Measurements from ENCODE around the gene PSG1. TPM values are rescaled to one million over a fixed set of nuclear protein-coding genes. Genes with fewer than 3 reads are reported as not detected.
"Not testable (repeated sequence)": the region's sequence is repeated elsewhere in the genome, so short reads cannot be mapped to it uniquely, and the experiment has no call there.

PSG1 gene
- total RNA-seq, 2 experiments from 2014 or later: not detected

DNA sequence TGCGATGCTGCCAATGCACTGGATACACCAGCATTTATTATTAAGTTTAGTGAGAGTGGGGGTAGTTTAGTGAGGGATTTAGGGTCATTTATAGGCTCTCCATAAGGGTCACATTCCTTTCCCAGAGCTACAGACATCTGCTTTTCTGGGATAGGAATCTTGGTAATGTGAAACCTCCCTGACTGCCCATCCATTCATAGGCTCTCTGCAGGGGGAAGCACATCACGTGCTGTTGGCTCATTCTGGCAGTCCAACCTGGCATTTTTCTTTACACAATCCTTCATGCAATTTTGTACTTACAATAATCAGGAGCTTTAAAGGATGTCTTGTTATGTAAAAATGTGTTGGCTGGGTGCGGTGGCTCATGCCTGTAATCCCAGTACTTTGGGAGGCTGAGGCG lies 21.0 kb upstream of the PSG1 start:
- DNase-seq, POLR2A ChIA-PET: not testable (repeated sequence)

GRCh38 chr19:42899674-42900073 lies 20.2 kb upstream of the PSG1 start:
- H3K9me3 Mint-ChIP-seq; POLR2A ChIA-PET; H3K4me1 Mint-ChIP-seq; H3K36me3 Mint-ChIP-seq; H3K4me3 Mint-ChIP-seq; H3K27ac Mint-ChIP-seq; DNase-seq; ATAC-seq (ENCODE audit: low read depth): not testable (repeated sequence)
- H3K27me3 Mint-ChIP-seq: peaks cover 13% of the 10 kb centered on the region

More for the DNA sequence above, 21.0 kb upstream of the PSG1 start:
- peaks cover 16% of the 10 kb centered on the region for H3K27me3 Mint-ChIP-seq
- not testable (repeated sequence) for H3K4me1 Mint-ChIP-seq; H3K4me3 Mint-ChIP-seq; H3K9me3 Mint-ChIP-seq; H3K36me3 Mint-ChIP-seq; H3K27ac Mint-ChIP-seq; ATAC-seq (ENCODE audit: low read depth)

- ATAC-seq (ENCODE audit: low read depth); H3K27ac Mint-ChIP-seq; H3K36me3 Mint-ChIP-seq; POLR2A ChIA-PET; H3K4me3 Mint-ChIP-seq; H3K4me1 Mint-ChIP-seq; H3K9me3 Mint-ChIP-seq; DNase-seq: not testable (repeated sequence)
- H3K27me3 Mint-ChIP-seq: peaks cover 12% of the 10 kb centered on the region
Observed at GRCh38 chr19:42899110-42899509, 19.6 kb upstream of the PSG1 start.

GRCh38 chr19:42898656-42899055 lies 19.1 kb upstream of the PSG1 start:
- ATAC-seq (ENCODE audit: low read depth); H3K4me3 Mint-ChIP-seq; H3K4me1 Mint-ChIP-seq; POLR2A ChIA-PET; H3K36me3 Mint-ChIP-seq; DNase-seq; H3K27ac Mint-ChIP-seq; H3K9me3 Mint-ChIP-seq: not testable (repeated sequence)
- H3K27me3 Mint-ChIP-seq: peaks cover 12% of the 10 kb centered on the region

DNA sequence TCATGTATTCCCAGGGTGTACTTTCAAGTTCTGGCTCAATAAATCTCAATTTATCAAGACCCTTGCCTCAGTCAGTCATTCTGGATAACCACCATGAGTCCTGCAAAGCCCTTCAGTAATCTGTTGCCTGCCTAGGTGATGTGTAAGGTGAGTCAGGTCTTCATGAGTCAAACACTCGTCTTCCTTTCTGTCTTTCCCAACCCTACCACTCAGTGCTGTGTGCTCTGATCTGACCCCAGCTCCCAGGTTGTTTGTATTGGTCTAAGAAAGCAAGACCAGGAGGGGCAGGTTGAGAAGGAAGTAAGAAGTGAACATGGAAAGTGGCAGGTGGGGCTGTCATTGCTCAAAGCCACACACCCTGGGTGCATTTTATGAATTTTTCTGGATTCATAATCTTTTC lies 18.2 kb upstream of the PSG1 start:
- H3K9me3 Mint-ChIP-seq; ATAC-seq (ENCODE audit: low read depth); H3K27me3 Mint-ChIP-seq; H3K36me3 Mint-ChIP-seq; H3K4me1 Mint-ChIP-seq; DNase-seq; H3K4me3 Mint-ChIP-seq; POLR2A ChIA-PET; H3K27ac Mint-ChIP-seq: not testable (repeated sequence)

- not testable (repeated sequence) for H3K9me3 Mint-ChIP-seq; H3K4me3 Mint-ChIP-seq; H3K4me1 Mint-ChIP-seq; ATAC-seq (ENCODE audit: low read depth); DNase-seq; H3K27ac Mint-ChIP-seq; H3K36me3 Mint-ChIP-seq; H3K27me3 Mint-ChIP-seq
- POLR2A ChIA-PET: interaction anchor here (0.6 kb wide), 1 partner anchor 889 kb away, joined by 4 read pairs; no protein-coding TSS in a partner anchor
Observed at GRCh38 chr19:42890446-42890845, 10.9 kb upstream of the PSG1 start.

DNA sequence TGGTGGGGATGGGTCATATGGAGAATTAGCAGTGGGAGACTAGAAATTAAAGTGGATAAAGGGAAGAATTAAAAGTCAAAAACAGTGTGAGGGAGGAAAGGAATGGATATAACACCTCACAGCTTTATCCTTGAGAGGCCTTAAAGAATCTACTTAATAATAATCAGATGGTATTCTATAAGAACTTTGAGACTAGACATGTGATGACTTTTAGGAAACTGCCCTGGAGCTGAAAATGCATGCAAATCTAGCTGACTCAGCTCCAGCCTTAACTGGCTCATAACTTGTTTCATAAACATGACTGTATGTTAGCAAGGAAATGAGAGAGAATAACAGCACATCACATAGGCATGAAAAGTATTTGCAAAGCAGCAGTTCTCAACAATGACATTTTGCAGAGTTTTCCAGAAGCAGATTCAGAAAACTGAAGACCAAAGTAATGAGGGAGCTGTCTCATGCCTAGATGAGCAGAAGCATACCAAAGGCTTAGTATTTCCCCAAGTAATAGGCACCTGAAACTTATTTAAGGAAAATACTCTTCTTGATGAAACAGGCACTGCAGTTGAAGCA lies 8.4 kb upstream of the PSG1 start:
- ATAC-seq (ENCODE audit: low read depth); H3K9me3 Mint-ChIP-seq; DNase-seq; POLR2A ChIA-PET; H3K36me3 Mint-ChIP-seq; H3K4me3 Mint-ChIP-seq; H3K27me3 Mint-ChIP-seq; H3K4me1 Mint-ChIP-seq; H3K27ac Mint-ChIP-seq: not testable (repeated sequence)

DNA sequence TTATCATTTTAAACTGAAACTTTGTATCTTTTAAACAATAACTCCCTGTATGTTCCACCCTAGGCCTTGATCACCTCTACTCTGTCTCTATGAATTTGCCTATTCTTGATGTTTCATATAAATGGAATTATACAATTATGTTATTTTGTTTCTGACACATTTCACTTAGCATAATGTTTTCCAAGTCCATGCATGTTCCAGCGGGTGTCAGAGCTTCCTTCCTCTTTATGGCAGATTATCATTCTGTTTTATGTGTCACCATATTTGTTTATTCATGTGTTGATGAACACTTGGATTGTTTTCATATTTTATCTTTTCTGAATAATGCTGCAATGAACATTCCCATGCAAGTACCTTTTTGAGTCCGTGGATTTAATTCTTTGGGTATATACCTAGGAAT lies 3.2 kb upstream of the PSG1 start:
- DNase-seq; H3K4me1 Mint-ChIP-seq; ATAC-seq (ENCODE audit: low read depth); H3K36me3 Mint-ChIP-seq; H3K4me3 Mint-ChIP-seq; H3K27ac Mint-ChIP-seq; H3K27me3 Mint-ChIP-seq; POLR2A ChIA-PET; H3K9me3 Mint-ChIP-seq: not testable (repeated sequence)

GRCh38 chr19:42882010-42882409 lies 2.5 kb upstream of the PSG1 start:
- DNase-seq; H3K36me3 Mint-ChIP-seq; ATAC-seq (ENCODE audit: low read depth); H3K4me1 Mint-ChIP-seq; H3K9me3 Mint-ChIP-seq; H3K27ac Mint-ChIP-seq; H3K27me3 Mint-ChIP-seq; H3K4me3 Mint-ChIP-seq; POLR2A ChIA-PET: not testable (repeated sequence)

DNA sequence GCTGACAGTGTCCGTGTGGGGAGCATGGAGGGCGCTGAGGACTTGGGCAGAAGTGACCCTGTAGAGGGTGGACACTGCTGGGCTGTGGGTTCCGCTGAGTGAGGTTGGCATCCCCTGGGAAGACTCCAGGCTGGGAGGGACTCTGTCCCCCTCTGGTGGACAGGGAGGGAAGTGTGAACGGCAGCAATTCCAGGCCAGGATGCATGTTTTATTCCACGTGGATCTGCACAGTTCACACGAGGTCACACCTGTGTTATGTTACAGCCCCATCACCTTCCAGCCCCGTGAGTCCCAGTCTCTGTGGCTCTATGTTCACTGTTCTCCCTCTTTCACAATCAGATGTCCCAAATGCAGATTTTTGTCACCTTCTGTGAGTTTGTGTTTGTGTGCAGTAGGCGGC lies 1.8 kb upstream of the PSG1 start:
- H3K4me3 Mint-ChIP-seq; DNase-seq; POLR2A ChIA-PET; H3K4me1 Mint-ChIP-seq; ATAC-seq (ENCODE audit: low read depth); H3K27me3 Mint-ChIP-seq; H3K27ac Mint-ChIP-seq; H3K9me3 Mint-ChIP-seq; H3K36me3 Mint-ChIP-seq: not testable (repeated sequence)

DNA sequence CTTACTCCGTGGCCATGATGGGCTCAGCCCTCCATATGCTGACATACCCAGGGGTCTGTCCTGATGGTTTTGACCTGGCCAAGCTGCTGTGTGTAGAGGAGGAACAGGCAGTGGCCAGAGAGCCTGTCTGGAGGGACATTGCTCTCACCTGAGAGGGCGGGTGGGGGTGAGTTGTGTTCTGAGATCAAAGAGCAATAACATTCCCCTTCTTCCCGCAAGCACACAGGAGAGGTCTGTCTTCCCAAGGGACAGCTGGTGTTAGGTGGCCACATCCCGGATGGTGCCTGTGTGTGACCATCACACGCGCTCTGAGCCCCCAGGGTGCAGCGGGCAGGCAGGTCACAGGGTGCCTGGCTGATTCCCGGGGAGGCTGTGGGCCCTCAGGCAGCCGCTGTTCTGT lies 1.1 kb upstream of the PSG1 start:
- DNase-seq; ATAC-seq (ENCODE audit: low read depth); POLR2A ChIA-PET; H3K27me3 Mint-ChIP-seq; H3K4me3 Mint-ChIP-seq; H3K4me1 Mint-ChIP-seq; H3K36me3 Mint-ChIP-seq; H3K9me3 Mint-ChIP-seq; H3K27ac Mint-ChIP-seq: not testable (repeated sequence)

GRCh38 chr19:42876596-42876995 lies 2.9 kb downstream of the PSG1 start:
- H3K27ac Mint-ChIP-seq; H3K27me3 Mint-ChIP-seq; DNase-seq; H3K36me3 Mint-ChIP-seq; ATAC-seq (ENCODE audit: low read depth); H3K4me1 Mint-ChIP-seq; H3K9me3 Mint-ChIP-seq; POLR2A ChIA-PET; H3K4me3 Mint-ChIP-seq: not testable (repeated sequence)

GRCh38 chr19:42875881-42876280 lies 3.6 kb downstream of the PSG1 start:
- H3K27ac Mint-ChIP-seq; H3K4me1 Mint-ChIP-seq; H3K27me3 Mint-ChIP-seq; ATAC-seq (ENCODE audit: low read depth); POLR2A ChIA-PET; H3K36me3 Mint-ChIP-seq; H3K9me3 Mint-ChIP-seq; DNase-seq; H3K4me3 Mint-ChIP-seq: not testable (repeated sequence)

DNA sequence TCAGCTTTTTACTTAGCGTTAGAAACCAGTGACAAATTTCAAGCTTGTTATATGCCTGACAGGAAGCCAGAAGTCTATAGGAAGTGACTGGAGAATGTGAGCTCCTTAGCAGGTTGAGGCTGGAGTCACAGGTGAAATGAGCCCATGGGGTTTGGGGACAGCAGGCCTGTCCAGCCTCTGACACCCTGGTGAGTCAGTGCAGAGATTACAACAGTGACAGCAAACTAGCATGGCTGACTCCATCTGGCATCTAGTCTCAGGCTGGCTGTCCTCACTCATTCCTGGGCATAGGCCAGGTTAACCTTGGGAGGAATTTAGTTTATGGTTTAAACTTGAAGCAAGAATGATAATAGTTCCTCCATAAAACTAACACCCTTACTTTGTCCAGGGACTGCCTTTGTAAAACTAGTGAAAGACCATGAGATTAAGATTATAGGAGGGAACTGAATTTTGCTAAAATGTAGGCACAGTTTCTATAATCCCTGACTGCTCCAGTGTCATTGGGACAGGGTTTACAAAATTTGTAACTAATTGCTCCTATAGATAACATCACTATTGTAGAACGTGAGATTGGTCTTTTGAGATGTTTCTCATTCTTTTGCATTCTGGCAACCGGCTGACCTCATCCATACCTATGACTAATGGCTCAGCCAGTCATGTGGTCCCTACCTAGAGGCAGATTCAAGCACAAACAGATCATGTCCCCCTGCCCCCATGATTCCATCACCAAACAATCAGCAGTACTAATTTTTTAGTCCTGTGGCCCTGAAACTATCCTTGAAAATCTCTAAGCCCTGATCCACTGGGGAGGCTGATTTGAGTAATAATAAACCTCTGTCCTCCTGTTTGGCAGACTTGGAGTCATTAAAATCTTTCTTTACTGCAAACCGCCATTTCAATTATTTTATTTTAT lies 4.4 kb downstream of the PSG1 start:
- DNase-seq; H3K27ac Mint-ChIP-seq; ATAC-seq (ENCODE audit: low read depth); H3K36me3 Mint-ChIP-seq; H3K9me3 Mint-ChIP-seq; H3K4me1 Mint-ChIP-seq; H3K27me3 Mint-ChIP-seq; H3K4me3 Mint-ChIP-seq; POLR2A ChIA-PET: not testable (repeated sequence)

Data from activated naive CD8-positive, alpha-beta T cell treated with anti-CD3 and anti-CD28 coated beads, Interleukin-2, amount 10 ng/mL, durations not matched to agents 7 days and 5 days (primary cell).